HL-60 (cell line): ENCODE results near the gene TADA2A.
"Not testable (repeated sequence)": the region's sequence is repeated elsewhere in the genome, so short reads cannot be mapped to it uniquely, and the experiment has no call there.

Experiments used
- DNase-seq, 2 experiments: peaks; one replicate each; pipeline ENCODE4 v3.0.0-alpha.2; 2010 to 2020; ENCODE audit warnings: low read depth in 1 of 2, low spot score in 1 of 2
- H3K27ac ChIP-seq: fragments of 250-450 bp; sonication (Bioruptor Pico); replicated peaks from 2 replicates; pipeline ENCODE4 v1.5.1; 2020; ENCODE audit warnings: mild to moderate bottlenecking, moderate library complexity
- H3K27me3 ChIP-seq: fragments of 250-450 bp; sonication (Bioruptor Pico); 2 replicates; pipeline ENCODE4 v1.5.1; 2021; ENCODE audit warnings: mild to moderate bottlenecking, moderate library complexity; ENCODE audit not compliant: insufficient read depth, poor library complexity, severe bottlenecking
- H3K4me3 ChIP-seq: replicated peaks from 2 replicates; pipeline ENCODE4 v1.5.1; 2011; ENCODE audit warnings: mild to moderate bottlenecking, control low read depth, low read length; ENCODE audit not compliant: insufficient read depth
- CTCF ChIP-seq: IDR thresholded peaks from one replicate; pipeline ENCODE4 v1.5.1; 2011; ENCODE audit warnings: low read length, control low read depth, inconsistent platforms; ENCODE audit not compliant: insufficient read depth
- GABPA ChIP-seq: IDR thresholded peaks from 2 replicates; pipeline ENCODE4 v1.6.1; 2012; ENCODE audit warnings: low read depth
- POLR2AphosphoS5 ChIP-seq: IDR thresholded peaks from 2 replicates; pipeline ENCODE4 v1.6.1; 2012; ENCODE audit warnings: low read depth
- REST ChIP-seq: IDR thresholded peaks from 2 replicates; pipeline ENCODE4 v1.6.1; 2012; ENCODE audit warnings: low read depth; ENCODE audit not compliant: insufficient replicate concordance
- SPI1 ChIP-seq: IDR thresholded peaks from 2 replicates; pipeline ENCODE4 v1.6.1; 2012; ENCODE audit warnings: low read depth, mild to moderate bottlenecking, borderline replicate concordance

TADA2A gene

GRCh38 chr17:37393352-37393751 lies 13.3 kb upstream of the TADA2A start:
- H3K27ac ChIP-seq: no peak overlapping the region
- no peak for DNase-seq
- no peak for TF ChIP-seq REST
- TF ChIP-seq SPI1: no peak
- TF ChIP-seq POLR2AphosphoS5: no peak
- no peak for TF ChIP-seq CTCF
- no peak for TF ChIP-seq GABPA
- no peak overlapping the region for H3K4me3 ChIP-seq
- H3K27me3 ChIP-seq: no peaks in the 10 kb centered on the region

- no peak overlapping the region for H3K27ac ChIP-seq
- TF ChIP-seq REST: no peak
- no peaks in the 10 kb centered on the region for H3K27me3 ChIP-seq
- no peak overlapping the region for H3K4me3 ChIP-seq
- DNase-seq: no peak
These were observed 7.4 kb upstream of the TADA2A start for GRCh38 chr17:37399265-37399803.

GRCh38 chr17:37400505-37400904 lies 6.2 kb upstream of the TADA2A start:
- Histone ChIP-seq H3K27ac (no peak overlapping the region), H3K27me3 (no peaks in the 10 kb centered on the region), H3K4me3 (no peak overlapping the region)
- no peak for TF ChIP-seq REST
- TF ChIP-seq CTCF: no peak
- TF ChIP-seq GABPA: no peak
- TF ChIP-seq POLR2AphosphoS5: no peak
- TF ChIP-seq SPI1: no peak
- DNase-seq: no peak

GRCh38 chr17:37405522-37405921 lies 1.2 kb upstream of the TADA2A start:
- H3K27me3 ChIP-seq, H3K27ac ChIP-seq: not testable (repeated sequence)
- peak overlapping the region; percentile 83 for H3K4me3 ChIP-seq
- peak in 1 of 2 experiments; percentile 2 for DNase-seq
